Measurements from ENCODE around the gene MMP17. TPM values are rescaled to one million over a fixed set of nuclear protein-coding genes. Genes with fewer than 3 reads are reported as not detected.
A peak's percentile ranks its signal among the peaks of the same experiment; 100 is the strongest.
"Not testable (repeated sequence)": the region's sequence is repeated elsewhere in the genome, so short reads cannot be mapped to it uniquely, and the experiment has no call there.

The MMP17 gene
- total and polyA plus RNA-seq, 8 donors, result 2.0 to 5.2 (median 3.3) TPM

GRCh38 chr12:131882804-131883520, 54.8 kb downstream of the MMP17 start:
- H3K4me3 ChIP-seq, result no peak overlapping the region
- peaks cover 0 to 8% of the 10 kb centered on the region in 2 donors for H3K9me3 ChIP-seq
- H3K27ac ChIP-seq, result no peak overlapping the region
- no peaks in the 10 kb centered on the region for H3K27me3 ChIP-seq
- peak; percentile 59 for ATAC-seq
- peaks cover 0 to 35% of the 10 kb centered on the region in 2 donors for H3K4me1 ChIP-seq
- no peaks in the 10 kb centered on the region for H3K36me3 ChIP-seq
- intact Hi-C loops (cut with DNase I), result no loop called here
- no peak for TF ChIP-seq CTCF (IDR thresholded peaks at IDR 0.05)
- DNase-seq, result no peak

GRCh38 chr12:131883521-131883900, 55.3 kb downstream of the MMP17 start:
- Histone ChIP-seq H3K9me3 (peaks cover 0 to 8% of the 10 kb centered on the region in 2 donors), H3K4me1 (peaks cover 0 to 30% of the 10 kb centered on the region in 2 donors), H3K27me3 (no peaks in the 10 kb centered on the region), H3K4me3 (no peak overlapping the region), H3K36me3 (no peaks in the 10 kb centered on the region), H3K27ac (no peak overlapping the region)
- DNase-seq (no peak), ATAC-seq (no peak)
- TF ChIP-seq CTCF (IDR thresholded peaks at IDR 0.05), result no peak
- intact Hi-C loops (cut with DNase I), result no loop called here

GRCh38 chr12:131885076-131885475, 56.9 kb downstream of the MMP17 start:
- H3K27me3 ChIP-seq; H3K9me3 ChIP-seq; DNase-seq; H3K4me3 ChIP-seq; intact Hi-C loops (cut with DNase I); H3K27ac ChIP-seq; ATAC-seq; H3K36me3 ChIP-seq: not testable (repeated sequence)
- peaks cover 0 to 14% of the 10 kb centered on the region in 2 donors for H3K4me1 ChIP-seq

GRCh38 chr12:131885543-131886057, 57.4 kb downstream of the MMP17 start:
- Histone ChIP-seq H3K36me3 (no peaks in the 10 kb centered on the region), H3K9me3 (peaks cover 0 to 8% of the 10 kb centered on the region in 2 donors), H3K4me3 (no peak overlapping the region), H3K4me1 (peaks cover 0 to 13% of the 10 kb centered on the region in 2 donors), H3K27ac (no peak overlapping the region), H3K27me3 (no peaks in the 10 kb centered on the region)
- ATAC-seq, result no peak
- no peak for DNase-seq
- intact Hi-C loops (cut with DNase I), result no loop called here
- TF ChIP-seq CTCF (IDR thresholded peaks at IDR 0.05), result no peak

GRCh38 chr12:131891722-131892121, 63.5 kb downstream of the MMP17 start:
- ATAC-seq; H3K27me3 ChIP-seq; H3K27ac ChIP-seq; H3K36me3 ChIP-seq; DNase-seq; H3K4me3 ChIP-seq; intact Hi-C loops (cut with DNase I); H3K9me3 ChIP-seq: not testable (repeated sequence)
- peaks cover under 1 to 19% of the 10 kb centered on the region in 2 donors for H3K4me1 ChIP-seq

GRCh38 chr12:131892711-131893604, 64.8 kb downstream of the MMP17 start:
- Histone ChIP-seq H3K27me3 (no peaks in the 10 kb centered on the region), H3K4me1 (peaks cover 7 to 31% of the 10 kb centered on the region in 2 donors), H3K36me3 (no peaks in the 10 kb centered on the region), H3K4me3 (no peak overlapping the region), H3K27ac (no peak overlapping the region), H3K9me3 (no peaks in the 10 kb centered on the region)
- intact Hi-C loops (cut with DNase I), result no loop called here
- DNase-seq, result peak in 1 of 4 donors; percentile 54
- no peak for TF ChIP-seq CTCF (IDR thresholded peaks at IDR 0.05)
- no peak for ATAC-seq

Data from left lung (tissue), 10 donors.